Adipocyte (in vitro differentiated cells): Measurements from ENCODE around the gene RLBP1.

Experiments used
- DNase-seq: peaks from one replicate; pipeline ENCODE4 v3.0.0-alpha.2; 2015; ENCODE audit warnings: low read depth
- H3K27me3 ChIP-seq: replicated peaks from 2 replicates; pipeline ENCODE4 v1.7.0; 2013; ENCODE audit warnings: mild to moderate bottlenecking, low read length, moderate library complexity; ENCODE audit not compliant: control insufficient read depth, insufficient read depth
- H3K36me3 ChIP-seq: 2 replicates; pipeline ENCODE4 v1.7.0; 2013; ENCODE audit warnings: low read length, mild to moderate bottlenecking, moderate library complexity; ENCODE audit not compliant: control insufficient read depth, insufficient read depth, severe bottlenecking
- H3K4me1 ChIP-seq: 2 replicates; pipeline ENCODE4 v1.7.0; 2013; ENCODE audit warnings: mild to moderate bottlenecking, low read length, moderate library complexity; ENCODE audit not compliant: control insufficient read depth, insufficient read depth
- H3K4me3 ChIP-seq: 2 replicates; pipeline ENCODE4 v1.7.0; 2013; ENCODE audit warnings: mild to moderate bottlenecking, low read length, moderate library complexity
- H3K9ac ChIP-seq: 2 replicates; pipeline ENCODE4 v1.7.0; 2013; ENCODE audit warnings: mild to moderate bottlenecking, low read length, moderate library complexity
- H3K9me3 ChIP-seq: 2 replicates; pipeline ENCODE4 v1.7.0; 2013; ENCODE audit warnings: mild to moderate bottlenecking, low read length, moderate library complexity; ENCODE audit not compliant: control insufficient read depth

RLBP1 gene

DNA sequence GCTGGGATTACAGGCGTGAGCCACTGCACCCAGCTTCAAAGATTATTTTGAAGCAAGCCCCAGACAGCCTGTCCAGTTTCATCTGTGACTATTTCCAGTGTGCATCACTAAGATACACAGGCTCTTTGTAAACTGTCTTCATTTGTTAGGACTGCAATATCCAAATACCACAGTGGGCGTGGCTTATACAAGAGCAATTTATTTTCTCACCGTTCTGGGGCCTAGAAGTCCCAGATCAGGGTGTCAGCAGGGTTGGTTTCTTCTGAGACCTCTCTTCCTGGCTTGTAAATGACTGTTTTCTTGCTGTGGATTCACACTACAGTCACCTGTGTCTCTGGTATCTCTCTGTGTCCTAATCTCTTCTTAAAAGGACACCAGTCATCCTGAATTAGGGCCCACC lies 59.7 kb downstream of the RLBP1 start:
- peaks cover 38% of the 10 kb centered on the region for H3K36me3 ChIP-seq
- H3K27me3 ChIP-seq: no peaks in the 10 kb centered on the region
- H3K4me1 ChIP-seq: peaks cover 20% of the 10 kb centered on the region
- no peaks in the 10 kb centered on the region for H3K9me3 ChIP-seq
- H3K4me3 ChIP-seq: no peak overlapping the region
- no peak for DNase-seq
- H3K9ac ChIP-seq: no peak overlapping the region
